Measurements from ENCODE around the gene GLRA3. TPM values are rescaled to one million over a fixed set of nuclear protein-coding genes. Genes with fewer than 3 reads are reported as not detected.

GLRA3 gene
- total and polyA plus RNA-seq, 2 donors (not counting 1 experiment from before 2014, with no cell fraction given), result not detected

DNA sequence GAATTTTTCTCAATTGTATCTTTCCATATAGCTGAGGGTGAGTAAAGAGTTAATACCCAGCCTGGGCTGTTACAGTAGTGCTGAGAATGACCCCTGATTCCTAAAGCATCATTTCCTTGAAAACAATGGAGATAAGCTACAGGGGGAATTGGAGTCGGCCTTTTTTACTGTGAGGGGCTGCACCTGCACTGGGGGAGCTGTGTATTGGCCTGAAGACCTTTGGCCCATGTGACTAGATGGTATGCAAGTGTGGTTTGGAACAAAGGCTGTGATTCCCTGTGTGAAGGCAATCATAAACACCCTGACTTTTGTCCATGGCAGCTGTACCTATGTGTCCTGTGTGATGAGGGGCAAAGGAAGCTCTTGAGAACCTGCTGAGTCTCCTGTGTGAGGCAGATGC is 182.7 kb downstream of the GLRA3 start:
- Histone ChIP-seq H3K27ac (ENCODE audit: insufficient read depth, low read length) (no peak overlapping the region), H2AFZ (ENCODE audit: low read length) (no peak overlapping the region), H3K4me1 (ENCODE audit: control insufficient read depth, extremely low read depth, insufficient read depth, low read length) (no peaks in the 10 kb centered on the region), H3K79me2 (ENCODE audit: control insufficient read depth, insufficient read depth, low read length) (no peaks in the 10 kb centered on the region), H3K27me3 (ENCODE audit: control insufficient read depth, insufficient read depth, low read length) (no peaks in the 10 kb centered on the region), H3K4me3 (replicated peaks in 1 of 4; ENCODE audit: control extremely low read depth in 1 of 4, insufficient read depth in 1 of 4, low read depth in 3 of 4, low read length in 4 of 4) (no peak overlapping the region), H3K9me3 (ENCODE audit: control insufficient read depth, insufficient read depth, low read depth, low read length) (no peaks in the 10 kb centered on the region), H3K4me2 (ENCODE audit: extremely low read depth, insufficient read depth, low read length) (no peak overlapping the region), H4K20me1 (ENCODE audit: control insufficient read depth, extremely low read depth, insufficient read depth, low read length) (no peaks in the 10 kb centered on the region), H3K36me3 (ENCODE audit: control insufficient read depth, insufficient read depth, low read length) (no peaks in the 10 kb centered on the region), H3K9ac (ENCODE audit: insufficient read depth, low read length) (no peak overlapping the region)
- TF ChIP-seq, protein P1, sequence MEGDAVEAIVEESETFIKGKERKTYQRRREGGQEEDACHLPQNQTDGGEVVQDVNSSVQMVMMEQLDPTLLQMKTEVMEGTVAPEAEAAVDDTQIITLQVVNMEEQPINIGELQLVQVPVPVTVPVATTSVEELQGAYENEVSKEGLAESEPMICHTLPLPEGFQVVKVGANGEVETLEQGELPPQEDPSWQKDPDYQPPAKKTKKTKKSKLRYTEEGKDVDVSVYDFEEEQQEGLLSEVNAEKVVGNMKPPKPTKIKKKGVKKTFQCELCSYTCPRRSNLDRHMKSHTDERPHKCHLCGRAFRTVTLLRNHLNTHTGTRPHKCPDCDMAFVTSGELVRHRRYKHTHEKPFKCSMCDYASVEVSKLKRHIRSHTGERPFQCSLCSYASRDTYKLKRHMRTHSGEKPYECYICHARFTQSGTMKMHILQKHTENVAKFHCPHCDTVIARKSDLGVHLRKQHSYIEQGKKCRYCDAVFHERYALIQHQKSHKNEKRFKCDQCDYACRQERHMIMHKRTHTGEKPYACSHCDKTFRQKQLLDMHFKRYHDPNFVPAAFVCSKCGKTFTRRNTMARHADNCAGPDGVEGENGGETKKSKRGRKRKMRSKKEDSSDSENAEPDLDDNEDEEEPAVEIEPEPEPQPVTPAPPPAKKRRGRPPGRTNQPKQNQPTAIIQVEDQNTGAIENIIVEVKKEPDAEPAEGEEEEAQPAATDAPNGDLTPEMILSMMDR (conservative IDR thresholded peaks at IDR 0.05 in 1 of 2, IDR thresholded peaks at IDR 0.05 in 1 of 2; ENCODE audit: low read depth in 1 of 2, low read length in 2 of 2), result no peak
- no peak for DNase-seq (ENCODE audit: low read depth in 2 of 2)

DNA sequence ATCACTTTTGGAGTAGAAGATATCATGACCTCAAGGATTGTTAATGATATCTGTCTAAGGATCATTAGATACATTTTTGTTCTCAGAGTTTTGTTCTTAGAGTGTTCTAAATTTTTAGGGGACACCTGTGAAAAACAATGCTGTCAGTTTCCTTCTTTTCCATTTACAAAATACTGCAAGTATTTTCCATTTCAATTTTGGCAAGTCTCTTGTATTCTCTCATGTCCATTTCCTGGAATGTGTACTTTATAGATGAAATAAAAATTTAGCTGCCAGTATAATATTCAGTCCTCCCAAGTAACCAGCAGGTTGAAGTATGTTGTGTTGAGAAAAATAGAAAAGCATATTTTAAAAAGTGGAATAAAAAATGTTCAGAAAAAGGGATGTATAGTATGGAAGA is 188.9 kb downstream of the GLRA3 start:
- no peak overlapping the region for H3K9ac ChIP-seq (ENCODE audit: insufficient read depth, low read length)
- no peaks in the 10 kb centered on the region for H3K79me2 ChIP-seq (ENCODE audit: control insufficient read depth, insufficient read depth, low read length)
- no peaks in the 10 kb centered on the region for H3K4me1 ChIP-seq (ENCODE audit: control insufficient read depth, extremely low read depth, insufficient read depth, low read length)
- TF ChIP-seq, protein P1 (conservative IDR thresholded peaks at IDR 0.05 in 1 of 2, IDR thresholded peaks at IDR 0.05 in 1 of 2; ENCODE audit: low read depth in 1 of 2, low read length in 2 of 2), result no peak
- no peak for TF ChIP-seq EZH2 (IDR thresholded peaks at IDR 0.05; ENCODE audit: low read length, missing control alignments)
- H3K36me3 ChIP-seq (ENCODE audit: control insufficient read depth, insufficient read depth, low read length), result no peaks in the 10 kb centered on the region
- no peak overlapping the region for H3K4me2 ChIP-seq (ENCODE audit: extremely low read depth, insufficient read depth, low read length)
- no peaks in the 10 kb centered on the region for H3K9me3 ChIP-seq (ENCODE audit: control insufficient read depth, insufficient read depth, low read depth, low read length)
- no peak overlapping the region for H2AFZ ChIP-seq (ENCODE audit: low read length)
- no peaks in the 10 kb centered on the region for H3K27me3 ChIP-seq (ENCODE audit: control insufficient read depth, insufficient read depth, low read length)
- H3K27ac ChIP-seq (ENCODE audit: insufficient read depth, low read length), result no peak overlapping the region
- no peak for DNase-seq (ENCODE audit: low read depth in 2 of 2)
- H4K20me1 ChIP-seq (ENCODE audit: control insufficient read depth, extremely low read depth, insufficient read depth, low read length), result no peaks in the 10 kb centered on the region
- no peak overlapping the region for H3K4me3 ChIP-seq (replicated peaks in 1 of 4; ENCODE audit: control extremely low read depth in 1 of 4, insufficient read depth in 1 of 4, low read depth in 3 of 4, low read length in 4 of 4)

DNA sequence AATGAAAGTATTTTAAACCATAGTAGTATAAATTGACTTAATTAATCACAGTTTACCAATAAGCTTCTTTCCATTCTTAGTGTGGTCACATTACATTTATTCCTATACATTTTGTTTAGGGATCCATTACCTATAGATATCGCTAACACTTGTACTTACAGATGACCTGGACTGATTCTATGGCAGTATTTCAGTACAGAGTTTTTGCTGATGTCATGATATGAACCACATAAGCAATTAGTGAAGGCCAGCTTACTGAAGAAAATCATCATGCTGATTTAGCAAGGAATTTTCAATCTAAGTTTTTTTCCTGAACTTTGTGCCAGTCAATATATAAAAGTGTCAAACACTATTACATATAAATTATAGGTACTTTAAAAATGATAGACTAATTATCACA is 193.3 kb downstream of the GLRA3 start:
- Histone ChIP-seq H3K27ac (ENCODE audit: insufficient read depth, low read length) (no peak overlapping the region), H3K27me3 (ENCODE audit: control insufficient read depth, insufficient read depth, low read length) (no peaks in the 10 kb centered on the region), H3K9me3 (ENCODE audit: control insufficient read depth, insufficient read depth, low read depth, low read length) (no peaks in the 10 kb centered on the region), H2AFZ (ENCODE audit: low read length) (no peak overlapping the region), H3K79me2 (ENCODE audit: control insufficient read depth, insufficient read depth, low read length) (no peaks in the 10 kb centered on the region), H3K9ac (ENCODE audit: insufficient read depth, low read length) (no peak overlapping the region), H3K36me3 (ENCODE audit: control insufficient read depth, insufficient read depth, low read length) (no peaks in the 10 kb centered on the region), H4K20me1 (ENCODE audit: control insufficient read depth, extremely low read depth, insufficient read depth, low read length) (no peaks in the 10 kb centered on the region), H3K4me1 (ENCODE audit: control insufficient read depth, extremely low read depth, insufficient read depth, low read length) (no peaks in the 10 kb centered on the region), H3K4me2 (ENCODE audit: extremely low read depth, insufficient read depth, low read length) (no peak overlapping the region), H3K4me3 (replicated peaks in 1 of 4; ENCODE audit: control extremely low read depth in 1 of 4, insufficient read depth in 1 of 4, low read depth in 3 of 4, low read length in 4 of 4) (no peak overlapping the region)
- no peak for DNase-seq (ENCODE audit: low read depth in 2 of 2)
- TF ChIP-seq EZH2 (IDR thresholded peaks at IDR 0.05; ENCODE audit: low read length, missing control alignments), result no peak
- TF ChIP-seq, protein P1 (conservative IDR thresholded peaks at IDR 0.05 in 1 of 2, IDR thresholded peaks at IDR 0.05 in 1 of 2; ENCODE audit: low read depth in 1 of 2, low read length in 2 of 2), result no peak
